HepG2 (cell line): ENCODE data around the gene NGEF. TPM values are rescaled to one million over a fixed set of nuclear protein-coding genes. Genes with fewer than 3 reads are reported as not detected.
A peak's percentile ranks its signal among the peaks of the same experiment; 100 is the strongest.

Experiments used
- DPF2 ChIP-seq: sonication (generic); formaldehyde crosslinking; IDR thresholded peaks from 2 replicates; pipeline ENCODE4 v1.4.0; 2020; ENCODE audit warnings: mild to moderate bottlenecking, low read depth, missing genetic modification reagents, borderline replicate concordance
- ELF3 ChIP-seq: IDR thresholded peaks from 2 replicates; pipeline ENCODE4 v1.6.1; 2016; ENCODE audit warnings: missing genetic modification reagents, missing compliant biosample characterization
- ELF4 ChIP-seq: sonication (generic); formaldehyde crosslinking; IDR thresholded peaks from 2 replicates; pipeline ENCODE4 v1.5.0; 2020; ENCODE audit warnings: missing genetic modification reagents, mild to moderate bottlenecking, moderate library complexity, borderline replicate concordance
- FOXK2 ChIP-seq: fragments of 450-650 bp; IDR thresholded peaks from 2 replicates; pipeline ENCODE4 v1.6.1; 2016
- HOXA5 ChIP-seq: sonication (generic); formaldehyde crosslinking; IDR thresholded peaks from 2 replicates; pipeline ENCODE4 v1.4.0; 2020; ENCODE audit warnings: missing genetic modification reagents
- HOXA9 ChIP-seq: sonication (generic); formaldehyde crosslinking; IDR thresholded peaks from 2 replicates; pipeline ENCODE4 v1.8.1; 2022; ENCODE audit warnings: missing genetic modification reagents, mild to moderate bottlenecking, moderate library complexity, borderline replicate concordance
- IKZF4 ChIP-seq: sonication (generic); formaldehyde crosslinking; IDR thresholded peaks from 2 replicates; pipeline ENCODE4 v1.5.1; 2020; ENCODE audit warnings: borderline replicate concordance, mild to moderate bottlenecking, low read depth, missing genetic modification reagents; ENCODE audit errors: not compliant biosample characterization
- KLF11 ChIP-seq: IDR thresholded peaks from 2 replicates; pipeline ENCODE4 v1.6.1; 2016; ENCODE audit warnings: missing compliant biosample characterization
- MAFF ChIP-seq: IDR thresholded peaks from 2 replicates; pipeline ENCODE4 v1.6.1; 2011; ENCODE audit warnings: low read depth, low read length, improper control_type of control experiment
- REXO4 ChIP-seq: sonication (generic); formaldehyde crosslinking; IDR thresholded peaks from 2 replicates; pipeline ENCODE4 v1.8.0; 2022; ENCODE audit warnings: missing genetic modification reagents, mild to moderate bottlenecking, borderline replicate concordance
- SKI ChIP-seq: fragments of 450-650 bp; IDR thresholded peaks from one replicate; pipeline ENCODE4 v1.6.1; 2018; ENCODE audit warnings: mild to moderate bottlenecking; ENCODE audit not compliant: partially characterized antibody
- SNRNP70 ChIP-seq: fragments of 200-400 bp; formaldehyde crosslinking; IDR thresholded peaks from 2 replicates; pipeline ENCODE4 v1.6.1; 2017; ENCODE audit warnings: mild to moderate bottlenecking, low read depth, low read length, moderate library complexity
- TBX3 ChIP-seq: fragments of 450-650 bp; IDR thresholded peaks from 2 replicates; pipeline ENCODE4 v1.6.1; 2017; ENCODE audit warnings: antibody characterized with exemption, mild to moderate bottlenecking, inconsistent platforms, borderline replicate concordance
- ZBTB20 ChIP-seq: sonication (generic); formaldehyde crosslinking; IDR thresholded peaks from 2 replicates; pipeline ENCODE4 v1.8.1; 2023; ENCODE audit warnings: missing genetic modification reagents, low read depth, mild to moderate bottlenecking, borderline replicate concordance
- ZFAT ChIP-seq: sonication (generic); formaldehyde crosslinking; conservative IDR thresholded peaks from 2 replicates; pipeline ENCODE4 v1.8.1; 2023; ENCODE audit warnings: missing genetic modification reagents, inconsistent platforms
- ZFY ChIP-seq: sonication (generic); formaldehyde crosslinking; IDR thresholded peaks from 2 replicates; pipeline ENCODE4 v1.4.0; 2020; ENCODE audit warnings: missing genetic modification reagents
- ZNF547 ChIP-seq: sonication (generic); formaldehyde crosslinking; IDR thresholded peaks from 2 replicates; pipeline ENCODE4 v1.5.1; 2020; ENCODE audit warnings: mild to moderate bottlenecking, missing genetic modification reagents
- ZNF563 ChIP-seq: sonication (generic); formaldehyde crosslinking; IDR thresholded peaks from 2 replicates; pipeline ENCODE4 v1.8.0; 2022; ENCODE audit warnings: mild to moderate bottlenecking, moderate library complexity, missing genetic modification reagents
- polyA plus RNA-seq, 8 experiments: library from polyadenylated mRNA; depleted of rRNA in 3 of 8; stranded (reverse) in 7 of 8; unstranded in 1 of 8; fragments of >200 nt; fragmentation: Illumina TruSeq in 4 of 8; extraction: Trizol in 4 of 8; gene quantifications; 2 replicates each; pipeline versions ENCODE4 v1.2.1 to v1.2.3, GENCODE V29; 2011 to 2016; ENCODE audit warnings: low read depth in 4 of 8, missing spikeins in 1 of 8, mixed read lengths in 1 of 8; ENCODE audit not compliant: insufficient read depth in 1 of 8
- total RNA-seq, 5 experiments: library from RNA; depleted of rRNA; stranded (reverse); fragments of >200 nt; fragmentation: Illumina TruSeq; extraction: Trizol; gene quantifications; 2 replicates each; pipeline ENCODE4 v1.2.3, GENCODE V29; 2016; ENCODE audit warnings: low read depth in 1 of 5
- TF ChIP-seq, protein P1 (sequence below): sonication (generic); formaldehyde crosslinking; IDR thresholded peaks from 2 replicates; pipeline ENCODE4 v1.5.0; 2020; ENCODE audit warnings: mild to moderate bottlenecking, missing genetic modification reagents, borderline replicate concordance
- TF ChIP-seq, protein P2 (sequence below): sonication (generic); formaldehyde crosslinking; IDR thresholded peaks from 2 replicates; pipeline ENCODE4 v1.4.0; 2020; ENCODE audit warnings: missing genetic modification reagents, low read depth, mild to moderate bottlenecking, borderline replicate concordance
- TF ChIP-seq, protein P3 (sequence below): sonication (generic); formaldehyde crosslinking; IDR thresholded peaks from 2 replicates; pipeline ENCODE4 v1.4.0; 2020; ENCODE audit warnings: mild to moderate bottlenecking, missing genetic modification reagents
- TF ChIP-seq, protein P4 (sequence below): sonication (generic); formaldehyde crosslinking; IDR thresholded peaks from 2 replicates; pipeline ENCODE4 v1.8.1; 2023; ENCODE audit warnings: mild to moderate bottlenecking, missing genetic modification reagents
- TF ChIP-seq, protein P5 (sequence below): sonication (generic); formaldehyde crosslinking; IDR thresholded peaks from 2 replicates; pipeline ENCODE4 v1.4.0; 2020; ENCODE audit warnings: mild to moderate bottlenecking, missing genetic modification reagents

NGEF gene
- total and polyA plus RNA-seq, 2 of the 13 experiments (the other 11 are each of a cell fraction or from before 2014, with no cell fraction given), result 14.4 to 36.9 TPM

DNA sequence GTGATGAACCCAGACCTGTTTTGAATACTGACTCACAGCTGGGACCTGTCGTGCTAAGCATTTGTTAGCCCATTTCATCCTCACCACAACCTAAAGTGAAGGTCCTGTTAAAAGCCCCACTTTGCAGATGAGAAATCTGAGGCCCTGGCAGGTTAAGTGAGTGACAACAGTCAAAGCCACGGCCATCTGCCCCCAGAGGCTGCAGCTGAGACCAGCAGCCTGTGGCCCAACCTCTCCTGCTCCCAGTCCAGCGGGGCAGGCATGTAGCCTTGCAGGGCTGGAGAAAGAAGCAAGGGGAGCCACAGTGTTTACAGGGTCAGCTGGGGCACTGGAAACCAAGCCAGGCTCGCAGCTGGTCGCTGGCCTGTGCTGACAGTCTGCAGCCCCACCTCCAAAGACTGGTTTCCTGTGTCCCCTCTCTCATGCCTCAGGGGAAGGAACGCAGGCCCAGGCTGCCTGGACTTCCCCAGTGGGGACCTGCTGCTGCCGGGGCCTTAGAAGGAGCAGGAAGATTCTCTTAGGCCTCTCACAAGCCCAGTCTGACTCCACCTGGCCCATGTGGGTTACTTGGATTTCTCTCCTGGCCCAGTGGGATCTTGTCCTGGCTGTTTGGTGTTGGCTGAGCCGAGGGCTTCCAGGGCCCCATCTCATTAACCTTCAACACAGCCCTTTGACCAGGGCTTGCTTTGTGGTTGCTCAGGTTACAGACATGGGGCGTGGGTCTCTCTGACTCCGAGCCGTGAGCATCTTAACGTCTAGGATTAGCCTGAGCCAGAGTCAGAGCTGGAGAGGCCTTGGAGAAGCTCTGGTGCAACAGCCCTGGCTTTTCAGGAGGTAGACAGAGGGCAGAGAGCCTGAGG is 48.8 kb upstream of the NGEF start (continued):
- TF ChIP-seq, protein P1, sequence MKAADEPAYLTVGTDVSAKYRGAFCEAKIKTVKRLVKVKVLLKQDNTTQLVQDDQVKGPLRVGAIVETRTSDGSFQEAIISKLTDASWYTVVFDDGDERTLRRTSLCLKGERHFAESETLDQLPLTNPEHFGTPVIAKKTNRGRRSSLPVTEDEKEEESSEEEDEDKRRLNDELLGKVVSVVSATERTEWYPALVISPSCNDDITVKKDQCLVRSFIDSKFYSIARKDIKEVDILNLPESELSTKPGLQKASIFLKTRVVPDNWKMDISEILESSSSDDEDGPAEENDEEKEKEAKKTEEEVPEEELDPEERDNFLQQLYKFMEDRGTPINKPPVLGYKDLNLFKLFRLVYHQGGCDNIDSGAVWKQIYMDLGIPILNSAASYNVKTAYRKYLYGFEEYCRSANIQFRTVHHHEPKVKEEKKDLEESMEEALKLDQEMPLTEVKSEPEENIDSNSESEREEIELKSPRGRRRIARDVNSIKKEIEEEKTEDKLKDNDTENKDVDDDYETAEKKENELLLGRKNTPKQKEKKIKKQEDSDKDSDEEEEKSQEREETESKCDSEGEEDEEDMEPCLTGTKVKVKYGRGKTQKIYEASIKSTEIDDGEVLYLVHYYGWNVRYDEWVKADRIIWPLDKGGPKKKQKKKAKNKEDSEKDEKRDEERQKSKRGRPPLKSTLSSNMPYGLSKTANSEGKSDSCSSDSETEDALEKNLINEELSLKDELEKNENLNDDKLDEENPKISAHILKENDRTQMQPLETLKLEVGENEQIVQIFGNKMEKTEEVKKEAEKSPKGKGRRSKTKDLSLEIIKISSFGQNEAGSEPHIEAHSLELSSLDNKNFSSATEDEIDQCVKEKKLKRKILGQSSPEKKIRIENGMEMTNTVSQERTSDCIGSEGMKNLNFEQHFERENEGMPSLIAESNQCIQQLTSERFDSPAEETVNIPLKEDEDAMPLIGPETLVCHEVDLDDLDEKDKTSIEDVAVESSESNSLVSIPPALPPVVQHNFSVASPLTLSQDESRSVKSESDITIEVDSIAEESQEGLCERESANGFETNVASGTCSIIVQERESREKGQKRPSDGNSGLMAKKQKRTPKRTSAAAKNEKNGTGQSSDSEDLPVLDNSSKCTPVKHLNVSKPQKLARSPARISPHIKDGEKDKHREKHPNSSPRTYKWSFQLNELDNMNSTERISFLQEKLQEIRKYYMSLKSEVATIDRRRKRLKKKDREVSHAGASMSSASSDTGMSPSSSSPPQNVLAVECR (CRISPR knock-in tag), result peak; percentile 96
- TF ChIP-seq FOXK2 (peak; percentile 94), ZNF563 (CRISPR knock-in tag) (peak; percentile 26; the same call in 1 of the 2 replicates), KLF11 (CRISPR knock-in tag) (peak; percentile 95), ELF3 (CRISPR knock-in tag) (peak; percentile 47; the same call in 1 of the 2 replicates), MAFF (no peak), HOXA5 (CRISPR knock-in tag) (no peak; the same call in 1 of the 2 replicates), ZBTB20 (CRISPR knock-in tag) (peak; percentile 80; the same call in 1 of the 2 replicates), ZNF547 (peak; percentile 51), SKI (peak; percentile 83), HOXA9 (no peak), DPF2 (CRISPR knock-in tag) (0 out of 2 replicates have a peak, but pooled peaks have one; percentile 66), IKZF4 (CRISPR knock-in tag) (no peak), ZFY (peak; percentile 79), TBX3 (no peak), ELF4 (CRISPR knock-in tag) (no peak; the same call in 1 of the 2 replicates), REXO4 (no peak), ZFAT (CRISPR knock-in tag) (no peak), SNRNP70 (no peak)
- TF ChIP-seq, protein P2, sequence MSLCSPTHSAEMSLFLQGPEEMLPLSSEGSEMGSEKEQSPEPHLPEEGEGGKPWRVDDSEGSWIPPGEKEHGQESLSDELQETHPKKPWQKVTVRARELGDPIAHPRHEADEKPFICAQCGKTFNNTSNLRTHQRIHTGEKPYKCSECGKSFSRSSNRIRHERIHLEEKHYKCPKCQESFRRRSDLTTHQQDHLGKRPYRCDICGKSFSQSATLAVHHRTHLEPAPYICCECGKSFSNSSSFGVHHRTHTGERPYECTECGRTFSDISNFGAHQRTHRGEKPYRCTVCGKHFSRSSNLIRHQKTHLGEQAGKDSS (CRISPR knock-in tag), result peak; percentile 91; the same call in 1 of the 2 replicates
- TF ChIP-seq, protein P3, sequence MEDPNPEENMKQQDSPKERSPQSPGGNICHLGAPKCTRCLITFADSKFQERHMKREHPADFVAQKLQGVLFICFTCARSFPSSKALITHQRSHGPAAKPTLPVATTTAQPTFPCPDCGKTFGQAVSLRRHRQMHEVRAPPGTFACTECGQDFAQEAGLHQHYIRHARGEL (CRISPR knock-in tag), result no peak
- TF ChIP-seq, protein P4, sequence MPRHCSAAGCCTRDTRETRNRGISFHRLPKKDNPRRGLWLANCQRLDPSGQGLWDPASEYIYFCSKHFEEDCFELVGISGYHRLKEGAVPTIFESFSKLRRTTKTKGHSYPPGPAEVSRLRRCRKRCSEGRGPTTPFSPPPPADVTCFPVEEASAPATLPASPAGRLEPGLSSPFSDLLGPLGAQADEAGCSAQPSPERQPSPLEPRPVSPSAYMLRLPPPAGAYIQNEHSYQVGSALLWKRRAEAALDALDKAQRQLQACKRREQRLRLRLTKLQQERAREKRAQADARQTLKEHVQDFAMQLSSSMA (CRISPR knock-in tag), result no peak
- TF ChIP-seq, protein P5, sequence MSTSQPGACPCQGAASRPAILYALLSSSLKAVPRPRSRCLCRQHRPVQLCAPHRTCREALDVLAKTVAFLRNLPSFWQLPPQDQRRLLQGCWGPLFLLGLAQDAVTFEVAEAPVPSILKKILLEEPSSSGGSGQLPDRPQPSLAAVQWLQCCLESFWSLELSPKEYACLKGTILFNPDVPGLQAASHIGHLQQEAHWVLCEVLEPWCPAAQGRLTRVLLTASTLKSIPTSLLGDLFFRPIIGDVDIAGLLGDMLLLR (CRISPR knock-in tag), result peak; percentile 20; the same call in 1 of the 2 replicates
